NCI-H146 treated with DMSO at 0.1 percent for 48 hours (cell line): ENCODE results near the gene XRCC3.

ENCODE experiments used
- DNase-seq: peaks from one replicate; lab custom pipeline; 2025; ENCODE audit not compliant: unreplicated experiment; lab: John Stamatoyannopoulos, UW

The XRCC3 gene

DNA sequence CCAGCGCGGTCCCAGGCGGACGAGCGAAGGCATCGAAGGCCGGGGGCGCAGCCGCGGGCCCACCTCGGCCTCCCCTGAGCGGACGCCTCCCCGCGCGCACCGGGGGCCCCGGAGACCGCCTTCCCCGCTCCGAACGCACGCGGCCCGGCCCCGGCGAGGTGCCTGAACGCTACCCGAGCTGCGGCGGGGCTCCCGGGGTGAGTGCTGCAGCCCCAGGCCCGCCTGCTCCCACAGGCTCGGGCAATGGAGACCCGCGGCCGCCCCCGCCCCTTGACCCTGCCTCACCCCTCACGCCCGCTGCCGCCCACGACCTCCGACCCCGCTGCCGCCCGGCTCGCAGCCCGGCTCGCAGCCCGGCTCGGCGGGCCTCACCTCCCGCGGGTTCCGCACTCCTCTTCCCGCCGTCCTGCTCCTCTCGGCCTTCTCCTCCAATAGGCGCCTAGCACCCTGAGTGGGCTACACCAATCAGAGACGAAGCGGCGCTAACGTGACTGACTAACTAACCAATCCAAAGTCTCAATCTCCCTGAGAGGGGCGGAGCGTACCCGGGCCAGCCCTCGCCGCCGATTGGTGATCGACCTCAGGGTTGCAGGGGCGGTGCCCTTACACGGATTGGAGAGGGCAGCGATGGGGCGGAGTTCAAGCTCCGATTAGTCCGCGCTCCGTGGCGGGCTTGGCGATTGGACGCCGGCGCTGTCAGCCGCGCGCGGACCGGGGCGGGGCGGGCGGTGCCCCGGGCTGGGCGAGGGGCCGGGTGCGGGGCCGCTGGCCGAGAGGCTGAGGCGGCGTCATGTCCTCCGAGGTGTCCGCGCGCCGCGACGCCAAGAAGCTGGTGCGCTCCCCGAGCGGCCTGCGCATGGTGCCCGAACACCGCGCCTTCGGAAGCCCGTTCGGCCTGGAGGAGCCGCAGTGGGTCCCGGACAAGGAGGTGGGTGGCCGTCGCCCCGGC is at the start of gene XRCC3, which contains the start of gene ZFYVE21:
XRCC3 (minus strand) TSS at position 400 of the 949 bp plus-strand sequence. CDS start 4,364 bp downstream, outside the sequence.
ZFYVE21 (plus strand) TSS at position 759 of the 949 bp plus-strand sequence; CDS start at position 791, 32 bp downstream.
- DNase-seq, result peak; percentile 100

DNA sequence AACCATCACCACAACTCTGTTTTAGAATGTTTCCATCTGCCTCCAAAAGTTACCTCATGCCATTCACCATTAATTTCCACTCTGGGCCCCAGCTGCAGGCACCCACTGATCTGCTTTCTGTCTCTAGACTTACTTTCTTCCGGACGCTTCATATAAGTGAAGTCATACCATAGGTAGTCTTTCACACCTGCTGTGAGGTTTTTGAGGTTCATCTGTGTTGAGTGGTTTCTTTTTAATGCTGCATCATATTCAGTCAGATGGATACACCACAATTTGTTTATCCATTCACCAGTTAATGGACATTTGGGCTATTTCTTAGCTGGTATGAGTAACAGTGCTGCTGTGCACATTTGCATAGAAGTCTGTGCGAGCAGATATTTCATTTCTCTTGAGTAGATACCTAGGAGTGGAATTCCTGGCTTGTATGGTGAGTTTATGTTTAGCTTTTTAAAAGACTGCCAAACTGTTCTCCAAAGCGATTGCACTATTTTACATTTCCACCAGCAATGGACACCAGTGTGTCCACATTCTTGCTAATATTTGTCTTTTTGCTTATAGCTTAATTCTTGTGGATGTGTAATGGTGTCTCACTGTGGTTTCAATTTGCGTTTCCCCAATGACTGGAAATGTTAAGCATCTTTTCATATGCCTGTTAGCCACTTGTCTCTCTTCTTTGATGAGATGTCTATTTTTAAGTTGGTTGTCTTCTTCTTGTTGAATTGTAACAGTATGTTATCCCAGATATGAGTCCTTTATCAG is 48.7 kb upstream of the XRCC3 start:
- DNase-seq, result no peak

DNA sequence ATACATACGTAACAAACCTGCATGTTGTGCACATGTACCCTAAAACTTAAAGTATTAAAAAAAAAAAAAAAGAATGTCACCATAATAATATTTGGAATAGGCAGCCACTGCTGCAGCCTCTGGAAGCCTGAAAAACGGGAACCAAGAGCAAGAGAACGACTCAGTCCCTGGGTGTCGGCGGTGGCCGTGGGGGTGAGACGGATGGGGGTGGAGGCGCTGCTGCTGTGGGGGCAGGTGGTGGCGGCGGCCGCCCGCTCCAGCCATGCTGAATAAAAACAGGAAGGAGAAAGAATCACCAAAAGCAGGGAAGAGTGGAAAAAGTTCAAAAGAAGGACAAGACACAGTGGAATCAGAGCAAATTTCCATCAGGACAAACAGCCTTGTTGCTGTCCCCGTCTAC is 47.3 kb upstream of the XRCC3 start:
- no peak for DNase-seq

DNA sequence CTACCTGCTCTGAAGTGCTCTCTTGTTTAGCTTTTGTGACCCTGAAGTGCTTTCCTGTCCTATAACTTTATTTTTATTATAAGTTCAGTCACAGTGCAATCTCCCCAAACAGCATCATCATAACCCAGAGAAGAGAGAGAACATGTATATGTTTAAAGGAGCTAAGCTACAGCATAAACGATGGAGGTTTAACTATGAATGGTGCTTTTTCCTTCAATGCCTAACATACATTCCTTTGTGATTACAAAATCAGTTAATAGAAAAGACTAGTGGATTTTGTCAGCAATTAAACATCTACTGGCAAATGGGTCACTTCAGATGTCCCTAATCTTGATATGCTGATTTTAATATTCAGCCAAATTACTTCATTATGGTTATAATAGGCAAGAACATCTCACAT is 46.8 kb upstream of the XRCC3 start:
- no peak for DNase-seq

DNA sequence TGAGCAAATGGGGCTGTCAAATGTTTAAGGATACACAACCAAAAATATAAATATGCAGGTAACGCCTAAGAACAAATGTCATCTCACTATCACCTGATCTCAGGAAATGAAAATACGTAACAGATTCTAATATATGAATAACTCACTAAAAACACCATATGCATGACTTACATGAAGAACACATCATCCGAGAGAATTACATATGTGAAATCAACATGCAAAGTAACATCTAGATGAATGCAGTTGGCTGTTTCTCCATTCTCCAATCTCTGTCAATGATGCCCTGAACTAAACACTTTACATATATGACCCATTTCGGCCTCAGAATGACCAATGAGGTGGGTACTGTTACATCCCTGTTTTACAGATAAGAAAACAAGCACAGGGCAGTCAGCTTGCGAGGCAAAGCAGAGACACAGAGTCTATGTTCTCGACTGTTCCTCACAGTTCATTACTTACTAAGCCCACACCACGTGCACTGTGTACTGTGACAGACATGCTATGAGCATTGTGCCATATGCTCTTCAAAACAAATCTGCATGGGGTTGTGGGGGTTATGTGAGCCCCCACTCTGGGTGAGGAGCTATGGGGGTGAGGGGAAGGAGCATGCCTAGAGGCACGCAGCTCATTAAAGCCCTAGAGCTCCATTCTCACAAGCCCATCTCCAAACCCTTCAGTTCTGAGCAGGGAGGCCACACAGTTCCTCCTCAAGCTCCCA is 43.0 kb upstream of the XRCC3 start:
- no peak for DNase-seq

DNA sequence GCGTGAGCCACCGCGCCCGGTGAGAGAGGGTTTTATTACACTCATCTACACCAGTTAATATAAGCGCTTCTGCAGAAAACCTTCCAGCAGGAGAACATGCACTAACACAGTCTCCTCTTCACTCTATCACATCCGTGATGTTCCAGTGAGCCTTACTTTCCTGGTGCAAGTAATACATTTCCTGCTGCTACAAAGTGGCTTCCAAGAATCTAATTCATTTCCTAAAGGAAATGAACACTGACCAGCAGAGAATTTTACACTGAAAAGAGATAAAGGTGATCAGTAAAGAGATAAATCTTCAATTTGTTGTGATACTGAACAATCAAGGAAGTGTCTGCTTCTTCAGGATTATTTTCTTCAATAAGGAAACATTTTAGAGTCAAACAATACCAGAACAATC is 39.8 kb upstream of the XRCC3 start:
- no peak for DNase-seq

DNA sequence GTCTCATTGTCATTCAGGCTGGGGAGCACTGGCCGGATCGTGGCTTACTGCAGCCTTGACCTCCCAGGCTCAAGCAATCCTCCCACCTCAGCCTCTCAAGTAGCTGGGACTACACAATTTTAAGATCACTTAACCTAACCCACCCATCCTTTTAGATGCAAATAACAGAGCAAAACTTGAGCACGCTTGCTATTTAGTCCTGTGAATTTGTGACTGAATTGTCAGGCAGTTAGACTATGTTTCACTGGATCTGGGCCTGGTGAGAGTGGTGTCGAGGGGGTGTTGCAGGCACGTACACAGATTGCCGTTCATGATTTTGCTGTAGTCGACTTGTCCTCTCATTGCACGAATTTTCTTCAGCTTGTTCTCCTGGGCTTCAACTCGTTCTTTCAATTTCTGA is 38.5 kb upstream of the XRCC3 start:
- no peak for DNase-seq

DNA sequence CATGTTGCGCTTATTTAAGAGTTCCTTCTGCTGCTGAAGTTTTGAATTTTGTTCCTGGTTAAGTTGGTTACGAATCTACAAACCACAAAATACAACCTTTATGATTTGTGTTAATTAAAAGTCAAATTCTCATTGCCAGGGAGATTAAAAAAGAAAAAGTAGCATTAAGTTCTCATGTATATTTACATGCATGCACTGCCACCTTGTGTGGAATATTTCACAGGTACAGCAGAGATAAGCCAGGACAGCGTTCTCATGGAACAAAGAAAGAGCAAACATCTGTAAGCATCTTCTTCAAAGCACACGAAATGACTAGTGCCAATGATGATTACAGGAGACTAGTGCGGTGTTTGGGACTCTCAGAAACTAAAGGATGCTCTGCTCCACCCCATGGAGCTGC is 34.6 kb upstream of the XRCC3 start:
- DNase-seq, result no peak

DNA sequence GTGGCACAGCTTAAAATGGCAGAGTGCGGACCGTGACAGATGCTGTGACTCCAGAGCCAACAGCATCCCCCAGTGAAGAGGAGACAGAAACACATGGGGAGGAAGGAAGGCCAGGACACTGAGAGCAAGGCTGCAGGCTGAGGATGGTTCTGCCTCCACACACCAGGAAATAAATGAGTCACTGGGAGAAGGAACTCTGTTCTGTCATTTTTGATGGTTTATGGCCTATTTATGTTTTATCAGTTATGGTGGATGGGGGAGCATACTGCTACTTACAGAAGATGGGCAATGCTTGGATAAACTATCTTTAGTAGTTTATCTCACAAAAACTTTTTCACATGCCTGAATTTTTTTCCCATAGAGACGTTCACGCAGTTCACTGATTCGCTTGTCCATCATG is 34.2 kb upstream of the XRCC3 start:
- DNase-seq, result no peak

DNA sequence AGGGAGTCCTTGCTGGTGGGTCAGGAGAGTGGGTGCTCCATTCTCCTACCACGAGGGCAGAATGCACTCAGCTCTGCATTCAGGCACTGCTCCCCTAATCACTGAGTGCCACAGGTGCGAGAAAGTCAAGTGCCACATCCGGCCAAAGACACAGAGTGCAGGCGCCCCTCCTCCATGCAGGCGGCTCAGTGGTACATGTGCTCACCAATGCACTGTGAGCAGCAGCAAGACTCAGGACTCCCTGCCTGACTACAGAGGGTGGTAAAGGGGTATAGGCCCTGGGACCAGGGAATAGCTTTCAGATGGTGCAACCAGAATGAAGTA is 33.2 kb upstream of the XRCC3 start:
- no peak for DNase-seq

DNA sequence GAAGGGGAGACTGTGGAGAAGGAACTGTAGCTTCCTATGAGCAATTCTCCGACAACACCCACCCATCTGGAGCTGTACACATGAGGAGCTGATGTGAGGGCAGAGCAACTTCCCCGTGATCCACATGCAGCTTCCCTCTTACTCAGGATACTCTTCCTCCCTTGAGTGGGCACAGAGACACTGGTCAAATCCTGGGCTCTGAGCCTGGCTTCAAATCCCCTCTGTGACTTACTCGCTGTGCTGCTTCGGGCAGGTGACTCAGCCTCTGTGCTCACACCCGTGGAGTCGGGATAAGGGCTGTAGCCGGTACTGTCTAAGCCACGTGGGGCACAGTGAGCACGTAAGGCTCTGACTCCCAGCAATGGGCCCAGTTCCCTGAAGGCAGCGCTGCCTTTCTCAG is 31.4 kb upstream of the XRCC3 start:
- no peak for DNase-seq

DNA sequence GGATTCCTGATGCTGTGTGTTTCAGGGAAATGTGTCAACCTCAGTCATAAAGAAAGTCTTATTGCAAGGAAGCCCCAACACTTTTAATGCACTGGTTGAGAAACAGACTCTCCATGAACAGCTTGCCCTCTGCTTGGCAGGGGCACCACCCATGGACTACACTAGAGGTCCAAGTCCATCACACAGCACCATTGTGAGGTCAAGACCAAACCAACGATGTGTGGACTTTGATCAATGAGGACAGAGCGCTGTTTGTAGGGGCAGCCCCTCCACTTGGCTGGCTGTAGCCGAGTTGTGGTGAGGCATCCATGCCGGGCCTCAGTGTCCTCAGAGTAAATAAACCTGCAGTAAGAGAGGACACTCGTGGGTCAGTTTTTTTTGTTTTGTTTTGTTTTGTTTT is 30.2 kb upstream of the XRCC3 start:
- no peak for DNase-seq

DNA sequence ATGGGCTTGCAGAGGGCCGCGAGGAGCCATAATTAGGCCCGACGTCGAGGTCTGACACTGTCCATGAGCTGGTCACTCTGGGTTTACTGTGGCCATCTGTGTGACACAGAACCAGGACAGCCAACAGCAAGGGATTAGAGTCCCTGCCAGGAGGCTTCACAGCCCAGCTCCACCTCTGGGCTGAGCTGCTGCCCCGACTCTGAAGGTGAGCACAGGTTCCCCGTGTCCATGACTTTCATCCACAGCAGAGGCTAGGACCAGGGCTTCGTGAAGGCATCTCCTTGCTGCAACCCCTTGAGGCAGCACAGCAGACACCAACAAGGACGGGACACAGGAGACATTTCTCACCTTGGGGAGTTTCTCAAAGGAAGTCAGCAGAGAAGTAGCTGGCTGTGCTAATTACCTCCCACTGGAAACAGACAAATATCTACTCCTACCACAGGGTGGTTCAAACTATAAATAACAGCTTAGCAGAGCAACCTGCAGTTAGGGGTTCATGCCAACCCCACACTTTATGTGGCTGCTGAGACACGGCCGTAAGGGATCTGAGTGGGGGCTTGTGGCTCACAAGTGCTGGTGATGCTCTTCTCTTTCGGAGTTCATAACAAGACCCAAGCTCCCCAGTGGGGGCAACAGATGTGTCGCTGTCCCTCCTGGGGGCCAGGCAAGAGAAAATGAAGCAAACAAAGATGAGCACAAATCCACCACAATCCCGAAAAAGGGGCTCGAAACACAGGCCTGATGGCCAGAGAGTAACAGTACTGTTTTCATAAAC is 29.6 kb upstream of the XRCC3 start:
- DNase-seq, result no peak

DNA sequence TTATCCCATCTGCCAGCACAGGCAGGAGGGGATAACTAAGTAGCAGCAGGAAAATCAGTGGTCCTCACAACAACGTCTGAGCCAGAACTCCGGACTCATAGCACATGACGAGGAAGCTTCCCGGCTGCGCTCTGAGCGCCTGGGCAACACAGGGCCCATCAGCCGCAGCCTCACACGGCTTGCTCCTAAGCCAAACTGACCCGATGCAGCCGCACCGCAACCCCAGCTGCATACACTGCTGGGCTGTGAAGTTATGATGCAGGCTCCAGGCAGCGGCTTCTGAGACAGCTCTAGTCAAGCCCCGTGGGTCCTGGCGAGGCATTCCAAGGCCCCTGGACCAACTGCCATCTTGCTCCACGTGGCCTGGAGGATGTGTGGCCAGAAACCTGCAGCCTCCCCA is 28.4 kb upstream of the XRCC3 start:
- no peak for DNase-seq

DNA sequence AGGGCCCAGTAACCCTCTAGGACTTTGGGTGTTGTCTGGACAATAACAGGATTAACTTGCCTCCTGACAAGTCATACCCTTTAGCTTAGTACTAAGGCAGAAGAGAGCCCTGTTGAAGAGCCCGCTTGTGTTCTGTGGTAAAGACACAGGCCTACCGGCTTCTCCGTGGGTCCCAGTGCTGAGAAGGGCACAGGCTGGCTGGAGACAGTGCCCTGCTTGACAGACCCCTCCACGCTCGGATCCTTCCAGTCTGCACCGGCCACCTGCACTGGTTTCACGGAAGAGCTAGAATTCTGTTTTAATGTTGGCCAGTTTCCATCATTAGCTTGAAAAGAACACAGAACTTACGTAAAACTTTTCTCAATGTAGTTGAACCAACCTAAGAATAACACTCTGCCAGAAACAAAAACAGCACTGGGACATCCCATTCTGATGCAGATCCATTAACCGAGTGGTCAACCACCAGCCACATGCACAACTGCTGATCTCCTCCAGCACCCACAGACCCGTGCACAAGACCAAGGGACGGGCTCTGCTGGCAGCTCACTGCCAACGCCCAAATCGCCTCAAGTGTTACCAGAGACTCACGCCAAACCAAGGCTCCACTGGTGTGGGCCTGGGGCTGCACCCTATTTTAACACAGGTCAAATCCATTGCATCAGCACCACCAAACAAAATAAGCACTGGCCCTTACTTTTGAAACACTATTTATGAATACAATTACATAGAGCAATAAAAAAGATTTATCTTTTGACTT is 27.4 kb upstream of the XRCC3 start:
- no peak for DNase-seq

DNA sequence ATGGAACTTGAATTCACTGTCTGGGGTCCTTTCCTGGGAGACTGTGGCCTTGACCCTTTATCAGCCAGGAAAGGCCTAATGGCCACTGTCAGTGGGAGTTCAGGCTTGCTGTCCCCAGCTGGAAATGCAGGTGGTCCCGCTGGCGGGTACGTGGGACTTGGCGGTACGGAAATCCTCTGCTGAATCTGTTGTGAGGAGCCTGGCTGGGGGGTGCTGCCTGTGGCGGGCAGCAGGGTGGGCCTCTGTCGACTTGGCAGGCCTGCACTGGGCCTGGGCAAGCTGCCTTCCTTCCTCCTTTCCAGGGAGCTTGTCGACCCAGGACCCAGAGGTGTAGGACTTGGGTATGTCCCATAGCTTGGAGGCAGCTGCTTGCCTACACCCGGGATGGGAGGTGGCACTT is 26.6 kb upstream of the XRCC3 start:
- DNase-seq, result no peak

DNA sequence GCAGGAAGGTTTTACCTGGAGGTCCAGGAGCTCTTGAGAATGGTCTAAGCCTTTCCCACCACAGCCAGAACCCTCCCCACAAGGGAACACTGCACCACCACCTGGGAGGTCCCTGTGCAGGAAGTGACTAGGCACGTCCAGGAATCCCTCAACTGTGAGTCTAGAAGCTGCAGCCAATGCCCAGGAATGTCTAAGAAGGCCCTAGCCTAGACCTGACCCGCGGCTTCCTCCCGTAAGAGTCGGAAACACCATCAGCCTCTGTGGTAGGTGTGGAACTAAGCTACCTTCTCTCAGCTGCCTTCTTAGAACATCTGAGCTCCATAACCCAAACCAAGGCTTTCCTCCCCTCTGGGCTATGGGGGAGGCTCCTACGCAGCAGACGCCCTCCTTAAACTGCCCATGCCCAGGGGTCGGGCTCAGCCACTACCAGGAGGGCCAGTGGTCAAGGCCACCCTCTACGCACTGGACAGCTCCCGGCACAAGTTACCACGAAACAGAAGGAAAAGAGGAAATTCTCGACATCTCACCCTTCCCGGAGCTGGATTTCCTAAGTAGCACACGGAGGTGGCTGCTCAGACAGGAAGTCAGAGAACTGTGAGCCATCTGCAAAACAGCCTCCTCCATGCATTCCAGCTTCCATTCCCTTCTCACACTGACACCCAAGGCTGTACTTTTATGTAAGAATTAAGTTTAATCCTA is 25.9 kb upstream of the XRCC3 start:
- DNase-seq, result no peak

DNA sequence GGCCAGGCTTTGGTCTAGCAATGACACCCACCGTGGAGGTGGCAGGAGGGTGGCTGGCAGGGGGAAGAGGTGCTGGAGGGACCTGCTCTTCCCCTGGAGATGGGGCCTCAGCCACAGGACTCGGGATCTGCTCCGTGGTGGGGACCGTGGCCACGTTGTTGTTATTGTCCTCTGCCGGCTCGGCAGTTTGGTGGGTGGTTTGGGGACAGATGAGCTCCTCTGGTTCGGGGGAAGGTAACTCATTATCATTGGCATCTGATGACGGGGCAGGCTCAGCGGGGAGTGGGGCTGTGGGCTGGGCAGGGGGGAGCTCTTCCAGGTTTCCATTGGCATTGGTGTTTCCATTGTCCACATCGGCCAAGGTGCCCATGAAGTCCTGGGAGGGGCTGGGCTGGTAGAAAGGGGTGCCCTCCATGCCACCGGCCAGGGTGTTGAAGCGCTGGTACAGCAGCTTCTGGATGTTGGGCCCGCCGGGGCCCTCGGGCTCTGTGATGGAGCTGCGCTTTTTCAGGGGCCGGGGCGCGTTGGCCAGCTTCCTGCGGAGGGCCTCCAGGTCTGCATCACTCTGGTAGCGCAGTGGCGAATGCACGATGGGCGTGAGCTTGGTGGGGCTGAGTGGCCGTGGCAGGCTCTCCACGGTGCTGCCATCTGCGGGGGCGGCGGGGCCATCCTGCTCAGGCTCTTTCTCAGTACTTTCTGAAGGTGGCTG is 24.7 kb upstream of the XRCC3 start:
- DNase-seq, result no peak

DNA sequence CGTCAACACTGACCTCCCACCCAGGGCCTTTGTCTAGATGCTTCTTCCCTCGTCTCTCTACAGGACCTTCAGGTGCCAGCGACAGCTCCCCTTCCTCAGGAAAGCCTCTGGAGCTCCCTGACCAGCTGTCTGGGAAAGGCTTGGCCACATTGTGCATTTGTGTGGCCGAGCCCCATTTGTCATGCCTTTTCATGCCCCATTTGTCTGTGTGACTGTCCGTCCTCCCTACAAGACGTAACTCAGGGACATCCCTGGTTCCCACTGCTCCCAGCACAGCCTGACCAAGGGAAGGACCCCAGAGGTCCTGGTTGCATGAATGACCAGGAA is 24.2 kb upstream of the XRCC3 start:
- no peak for DNase-seq
